ENCODE measurements around the gene SLAIN2. TPM values are rescaled to one million over a fixed set of nuclear protein-coding genes. Genes with fewer than 3 reads are reported as not detected.

SLAIN2 gene
- total RNA-seq, 6 donors from 2014 or later: 20.6 to 90.9 (median 68.8) TPM

- no peak for TF ChIP-seq CTCF (IDR thresholded peaks at IDR 0.05)
- no peak for TF ChIP-seq POLR2A (IDR thresholded peaks at IDR 0.05)
- no peak for TF ChIP-seq POLR2AphosphoS5 (IDR thresholded peaks at IDR 0.05)
- no peak for TF ChIP-seq EP300 (IDR thresholded peaks at IDR 0.05)
- DNase-seq (no peak), ATAC-seq (ENCODE audit: low FRiP score in 2 of 2) (no peak)
- Histone ChIP-seq H3K36me3 (no peaks in the 10 kb centered on the region), H3K4me3 (no peak overlapping the region), H3K27ac (peak overlapping the region in 2 of 4 donors; percentile 99), H3K9me3 (no peaks in the 10 kb centered on the region), H3K27me3 (no peaks in the 10 kb centered on the region), H3K4me1 (peaks cover 21 to 39% (median 23%) of the 10 kb centered on the region in 4 donors)
- 72 to 77% methylated on average over 7 of the region's 7 CpGs for WGBS, 2 donors
These were observed 1.7 kb upstream of the SLAIN2 start for GRCh38 chr4:48339642-48340041.

- DNase-seq (no peak), ATAC-seq (ENCODE audit: low FRiP score in 2 of 2) (peak; percentile 50 to 54)
- Histone ChIP-seq H3K27me3 (no peaks in the 10 kb centered on the region), H3K4me3 (peak overlapping the region; percentile 6 to 95 (median 76)), H3K4me1 (peaks cover 22 to 46% (median 29%) of the 10 kb centered on the region in 4 donors), H3K36me3 (no peaks in the 10 kb centered on the region), H3K9me3 (no peaks in the 10 kb centered on the region), H3K27ac (peak overlapping the region; percentile 96 to 99 (median 98))
- 8 to 9% methylated on average over 14 of the region's 14 CpGs for WGBS, 2 donors
- TF ChIP-seq POLR2AphosphoS5 (IDR thresholded peaks at IDR 0.05) (no peak), POLR2A (IDR thresholded peaks at IDR 0.05) (no peak), CTCF (IDR thresholded peaks at IDR 0.05) (no peak)
These were observed 909 bp upstream of the SLAIN2 start for GRCh38 chr4:48340276-48340964.

DNA sequence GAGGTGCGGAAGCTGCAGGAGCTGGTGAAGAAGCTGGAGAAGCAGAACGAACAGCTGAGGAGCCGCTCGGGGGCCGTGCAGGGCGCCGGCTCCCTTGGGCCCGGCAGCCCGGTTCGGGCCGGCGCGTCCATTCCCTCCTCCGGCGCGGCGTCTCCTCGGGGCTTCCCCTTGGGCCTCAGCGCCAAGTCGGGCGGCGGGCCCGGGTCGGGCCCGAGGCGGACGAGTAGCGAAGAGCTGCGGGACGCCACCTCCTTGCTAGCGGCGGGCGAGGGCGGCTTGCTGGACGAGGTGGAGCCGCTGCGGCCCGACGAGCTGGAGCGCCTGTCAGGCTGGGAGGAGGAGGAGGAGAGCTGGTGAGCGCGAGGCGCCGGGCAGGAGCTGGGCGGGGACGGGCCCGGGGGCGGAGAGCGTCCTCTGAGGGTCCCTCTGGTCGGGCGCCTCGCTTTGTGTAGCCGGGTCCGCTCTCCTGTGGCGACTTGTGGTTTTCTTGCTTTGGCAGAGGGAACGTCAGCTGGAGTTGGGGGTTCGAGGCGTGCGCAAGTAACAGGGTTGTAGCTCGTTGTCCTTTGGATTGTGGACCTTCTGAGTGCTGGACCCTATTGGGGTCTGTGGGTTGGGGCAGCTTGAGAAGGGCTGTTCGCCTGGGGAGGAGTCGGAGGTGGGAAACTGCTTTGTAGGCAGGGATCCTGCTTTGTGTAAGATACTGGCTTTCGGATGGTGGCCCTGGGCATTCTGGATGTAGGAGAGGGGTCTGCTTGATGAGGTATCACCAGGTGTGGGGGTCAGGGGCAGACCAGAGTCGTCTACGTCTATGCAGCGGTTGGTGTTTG is 662 bp downstream of the SLAIN2 start:
- 0 to 1% methylated on average over 18 to 60 of the region's 66 CpGs for WGBS, 2 donors
- peaks cover 24 to 51% (median 35%) of the 10 kb centered on the region in 4 donors for H3K4me1 ChIP-seq
- peak overlapping the region; percentile 71 to 95 (median 76) for H3K4me3 ChIP-seq
- peak; percentile 45 to 94 for DNase-seq
- ATAC-seq (ENCODE audit: low FRiP score in 2 of 2): peak in 1 of 2 donors; percentile 72
- H3K27ac ChIP-seq: peak overlapping the region; percentile 96 to 99 (median 98)
- no peaks in the 10 kb centered on the region for H3K36me3 ChIP-seq
- H3K27me3 ChIP-seq: no peaks in the 10 kb centered on the region
- no peaks in the 10 kb centered on the region for H3K9me3 ChIP-seq
- TF ChIP-seq POLR2A (IDR thresholded peaks at IDR 0.05) (peak in 1 of 4 donors; percentile 5), POLR2AphosphoS5 (IDR thresholded peaks at IDR 0.05) (no peak), EP300 (IDR thresholded peaks at IDR 0.05) (no peak)

GRCh38 chr4:48342606-48342880 is 1.2 kb downstream of the SLAIN2 start:
- H3K4me1 ChIP-seq: peaks cover 26 to 55% (median 37%) of the 10 kb centered on the region in 4 donors
- 0 to 1% methylated on average over 5 of the region's 5 CpGs for WGBS, 2 donors
- TF ChIP-seq EP300 (IDR thresholded peaks at IDR 0.05): no peak
- no peak for TF ChIP-seq POLR2AphosphoS5 (IDR thresholded peaks at IDR 0.05)
- no peak for TF ChIP-seq POLR2A (IDR thresholded peaks at IDR 0.05)
- no peak for TF ChIP-seq CTCF (IDR thresholded peaks at IDR 0.05)

DNA sequence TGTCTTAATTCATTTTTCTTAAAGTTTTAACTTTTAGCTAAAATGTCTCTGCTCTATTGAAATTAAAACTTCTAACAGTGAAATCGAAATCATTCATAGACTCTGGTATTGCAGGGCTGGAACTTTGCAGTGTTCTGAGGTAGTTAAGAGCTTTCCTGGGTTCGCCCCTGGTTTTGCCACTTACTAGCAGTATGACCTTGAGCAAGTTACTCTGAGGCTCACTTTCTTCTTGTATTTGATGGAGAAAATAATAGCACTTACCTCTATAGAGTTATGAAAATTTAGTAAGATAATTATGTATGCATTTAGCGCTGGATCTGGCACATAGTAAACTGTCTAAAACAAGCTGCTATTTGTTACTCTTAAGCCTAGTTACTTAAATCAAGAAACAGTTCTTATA is 1.7 kb downstream of the SLAIN2 start:
- H3K27me3 ChIP-seq: no peaks in the 10 kb centered on the region
- H3K27ac ChIP-seq: peak overlapping the region in 1 of 4 donors; percentile 99
- peaks cover 26 to 55% (median 37%) of the 10 kb centered on the region in 4 donors for H3K4me1 ChIP-seq
- ATAC-seq (ENCODE audit: low FRiP score in 2 of 2) (no peak), DNase-seq (no peak)
- no peaks in the 10 kb centered on the region for H3K9me3 ChIP-seq
- H3K4me3 ChIP-seq: peak overlapping the region in 3 of 4 donors; percentile 75 to 95 (median 76)
- TF ChIP-seq POLR2A (IDR thresholded peaks at IDR 0.05): no peak
- WGBS, 2 donors: 28 to 38% methylated on average over 3 of the region's 3 CpGs
- no peaks in the 10 kb centered on the region for H3K36me3 ChIP-seq

More at GRCh38 chr4:48342606-48342880, 1.2 kb downstream of the SLAIN2 start:
- peak overlapping the region; percentile 71 to 95 (median 76) for H3K4me3 ChIP-seq
- DNase-seq (no peak), ATAC-seq (ENCODE audit: low FRiP score in 2 of 2) (no peak)
- H3K27me3 ChIP-seq: no peaks in the 10 kb centered on the region
- H3K9me3 ChIP-seq: no peaks in the 10 kb centered on the region
- H3K27ac ChIP-seq: peak overlapping the region; percentile 96 to 99 (median 98)
- H3K36me3 ChIP-seq: no peaks in the 10 kb centered on the region

Data from upper lobe of left lung (tissue), 6 donors.